Testis (tissue), 3 donors: ENCODE data around the gene NUP214. TPM values are rescaled to one million over a fixed set of nuclear protein-coding genes. Genes with fewer than 3 reads are reported as not detected.
A peak's percentile ranks its signal among the peaks of the same experiment; 100 is the strongest.
"Not testable (repeated sequence)": the region's sequence is repeated elsewhere in the genome, so short reads cannot be mapped to it uniquely, and the experiment has no call there.

Source experiments
- DNase-seq: peaks from one replicate; pipeline ENCODE4 v3.0.0-alpha.2; 2019
- H3K27ac ChIP-seq, 2 donors: fragments of 200-600 bp; sonication (generic); one replicate each; pipeline ENCODE4 v1.5.1; 2019
- H3K27me3 ChIP-seq: fragments of 200-600 bp; sonication (generic); one replicate; pipeline ENCODE4 v1.5.1; 2019
- H3K36me3 ChIP-seq: fragments of 200-600 bp; sonication (generic); one replicate; pipeline ENCODE4 v1.5.1; 2017; ENCODE audit warnings: low read depth; ENCODE audit errors: missing control alignments
- H3K4me1 ChIP-seq: fragments of 200-600 bp; sonication (generic); one replicate; pipeline ENCODE4 v1.5.1; 2019
- H3K4me3 ChIP-seq, 2 donors: fragments of 200-600 bp; sonication (generic); one replicate each; pipeline ENCODE4 v1.5.1; 2017 to 2019
- H3K9me3 ChIP-seq: fragments of 200-600 bp; sonication (generic); one replicate; pipeline ENCODE4 v1.5.1; 2017
- POLR2A ChIP-seq: fragments of 450-650 bp; IDR thresholded peaks from one replicate; pipeline ENCODE4 v1.6.1; 2017; ENCODE audit warnings: antibody characterized with exemption, mild to moderate bottlenecking, moderate library complexity
- WGBS, 2 donors: methylation state at CpG; one replicate each; pipeline ENCODE4 v1.1.5; 2018; 5-methylcytosine and 5-hydroxymethylcytosine counted together
- intact Hi-C: fragments of 100-400 bp; cut with DNase I; formaldehyde crosslinking; loops from one replicate; pipeline ENCODE4 v1.15.1; 2023; ENCODE audit warnings: low total_unique reads
- polyA plus RNA-seq: library from polyadenylated mRNA; stranded (reverse); fragments of 350-450 nt; fragmentation: Illumina TruSeq; extraction: RNeasy Lipid Tissue Mini Kit (QIAGEN cat#74804); gene quantifications from one replicate; pipeline ENCODE4 v1.2.3, GENCODE V29; 2014; ENCODE audit warnings: low read depth, low replicate concordance; ENCODE audit not compliant: insufficient read depth
- total RNA-seq, 2 donors: library from RNA; depleted of rRNA; stranded (reverse); fragments of >200 nt; gene quantifications; one replicate each; pipeline ENCODE4 v1.2.3, GENCODE V29; 2016
- TF ChIP-seq, protein P1 (sequence below), 3 experiments: fragments of 450-650 bp in 2 of 3; fragments of 200-600 bp in 1 of 3; sonication (generic) in 1 of 3; IDR thresholded peaks; one replicate each; pipeline ENCODE4 v1.5.1; 2016 to 2019; ENCODE audit warnings: antibody characterized with exemption in 3 of 3, mild to moderate bottlenecking in 2 of 3, moderate library complexity in 1 of 3

NUP214 gene
- total and polyA plus RNA-seq, 3 donors from 2014 or later, result 190 to 250 (median 237) TPM

GRCh38 chr9:131099102-131099606 is 26.2 kb upstream of the NUP214 start:
- H3K4me3 ChIP-seq, result no peak overlapping the region
- H3K36me3 ChIP-seq, result no peaks in the 10 kb centered on the region
- no peak for TF ChIP-seq POLR2A
- TF ChIP-seq, protein P1, sequence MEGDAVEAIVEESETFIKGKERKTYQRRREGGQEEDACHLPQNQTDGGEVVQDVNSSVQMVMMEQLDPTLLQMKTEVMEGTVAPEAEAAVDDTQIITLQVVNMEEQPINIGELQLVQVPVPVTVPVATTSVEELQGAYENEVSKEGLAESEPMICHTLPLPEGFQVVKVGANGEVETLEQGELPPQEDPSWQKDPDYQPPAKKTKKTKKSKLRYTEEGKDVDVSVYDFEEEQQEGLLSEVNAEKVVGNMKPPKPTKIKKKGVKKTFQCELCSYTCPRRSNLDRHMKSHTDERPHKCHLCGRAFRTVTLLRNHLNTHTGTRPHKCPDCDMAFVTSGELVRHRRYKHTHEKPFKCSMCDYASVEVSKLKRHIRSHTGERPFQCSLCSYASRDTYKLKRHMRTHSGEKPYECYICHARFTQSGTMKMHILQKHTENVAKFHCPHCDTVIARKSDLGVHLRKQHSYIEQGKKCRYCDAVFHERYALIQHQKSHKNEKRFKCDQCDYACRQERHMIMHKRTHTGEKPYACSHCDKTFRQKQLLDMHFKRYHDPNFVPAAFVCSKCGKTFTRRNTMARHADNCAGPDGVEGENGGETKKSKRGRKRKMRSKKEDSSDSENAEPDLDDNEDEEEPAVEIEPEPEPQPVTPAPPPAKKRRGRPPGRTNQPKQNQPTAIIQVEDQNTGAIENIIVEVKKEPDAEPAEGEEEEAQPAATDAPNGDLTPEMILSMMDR (IDR thresholded peaks at IDR 0.05), result no peak
- H3K27ac ChIP-seq, result no peak overlapping the region
- H3K4me1 ChIP-seq, result peaks cover 53% of the 10 kb centered on the region
- intact Hi-C loops, result no loop called here
- WGBS, 2 donors, result 55 to 71% methylated on average over 5 to 8 of the region's 8 CpGs
- H3K27me3 ChIP-seq, result no peaks in the 10 kb centered on the region
- DNase-seq, result no peak
- H3K9me3 ChIP-seq, result no peaks in the 10 kb centered on the region

DNA sequence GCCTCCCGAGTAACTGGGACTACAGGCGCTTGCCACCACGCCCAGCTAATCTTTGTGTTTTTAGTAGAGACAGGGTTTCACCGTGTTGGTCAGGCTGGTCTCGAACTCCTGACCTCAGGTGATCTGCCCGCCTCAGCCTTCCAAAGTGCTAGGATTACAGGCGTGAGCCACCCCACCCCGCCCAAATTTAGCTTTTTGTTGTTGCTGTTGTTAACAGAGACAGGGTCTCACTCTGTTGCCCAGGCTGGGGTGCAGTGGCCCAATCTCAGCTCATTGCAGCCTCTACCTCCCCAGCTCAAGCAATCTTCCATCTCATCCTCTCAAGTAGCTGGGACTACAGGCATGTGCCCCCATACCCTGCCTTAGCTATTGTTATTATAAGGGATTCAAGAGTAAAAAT is 25.5 kb upstream of the NUP214 start:
- DNase-seq, H3K4me3 ChIP-seq, H3K9me3 ChIP-seq, H3K36me3 ChIP-seq, H3K27me3 ChIP-seq, H3K27ac ChIP-seq, intact Hi-C loops: not testable (repeated sequence)
- H3K4me1 ChIP-seq, result peaks cover 53% of the 10 kb centered on the region
- 93 to 94% methylated on average over 8 of the region's 8 CpGs for WGBS, 2 donors

DNA sequence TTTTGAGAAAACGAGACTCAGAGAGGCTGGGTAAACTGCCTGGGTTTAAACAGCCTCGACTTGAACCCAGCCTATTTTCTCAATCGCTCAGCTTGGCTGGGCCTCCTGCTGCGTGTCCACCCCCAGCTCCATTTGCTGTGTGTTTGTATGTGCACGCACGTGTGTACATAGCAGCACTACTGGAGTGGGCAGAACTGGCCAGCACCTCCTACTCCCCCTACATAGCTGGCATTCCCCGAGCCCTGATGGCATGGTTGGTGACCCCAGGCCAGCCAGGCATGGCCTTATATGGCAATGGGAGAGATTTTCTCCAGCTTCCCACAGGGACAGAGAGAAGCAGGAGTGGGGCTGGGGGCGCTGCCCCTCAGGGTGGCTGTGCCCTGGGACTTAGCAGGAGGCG is 24.9 kb upstream of the NUP214 start:
- Histone ChIP-seq H3K27me3 (no peaks in the 10 kb centered on the region), H3K9me3 (no peaks in the 10 kb centered on the region), H3K27ac (no peak overlapping the region), H3K36me3 (no peaks in the 10 kb centered on the region), H3K4me1 (peaks cover 53% of the 10 kb centered on the region), H3K4me3 (no peak overlapping the region)
- intact Hi-C loops, result no loop called here
- peak; percentile 39 for DNase-seq
- WGBS, 2 donors, result 59 to 74% methylated on average over 9 of the region's 9 CpGs
- TF ChIP-seq POLR2A, result no peak
- TF ChIP-seq, protein P1 (IDR thresholded peaks at IDR 0.05), result no peak

GRCh38 chr9:131101207-131101964 is 24.0 kb upstream of the NUP214 start:
- Histone ChIP-seq H3K9me3 (no peaks in the 10 kb centered on the region), H3K36me3 (no peaks in the 10 kb centered on the region), H3K4me3 (no peak overlapping the region), H3K27ac (no peak overlapping the region), H3K4me1 (peaks cover 47% of the 10 kb centered on the region), H3K27me3 (no peaks in the 10 kb centered on the region)
- no peak for DNase-seq
- TF ChIP-seq, protein P1 (IDR thresholded peaks at IDR 0.05), result no peak
- TF ChIP-seq POLR2A, result no peak
- intact Hi-C loops, result no loop called here
- WGBS, 2 donors, result 88 to 89% methylated on average over 11 of the region's 11 CpGs

GRCh38 chr9:131103024-131103423 is 22.4 kb upstream of the NUP214 start:
- TF ChIP-seq, protein P1 (IDR thresholded peaks at IDR 0.05), result no peak
- TF ChIP-seq POLR2A, result no peak
- peaks cover 35% of the 10 kb centered on the region for H3K4me1 ChIP-seq
- no peaks in the 10 kb centered on the region for H3K27me3 ChIP-seq
- no peak overlapping the region for H3K4me3 ChIP-seq
- no peak for DNase-seq
- WGBS, 2 donors, result 62 to 66% methylated on average over 9 of the region's 9 CpGs
- peak overlapping the region in 1 of 2 donors; percentile 14 for H3K27ac ChIP-seq
- intact Hi-C loops, result no loop called here
- no peaks in the 10 kb centered on the region for H3K9me3 ChIP-seq
- no peaks in the 10 kb centered on the region for H3K36me3 ChIP-seq
